IPS-11a (cell line): ENCODE data around the gene OR51S1.
"Not testable (repeated sequence)": the region's sequence is repeated elsewhere in the genome, so short reads cannot be mapped to it uniquely, and the experiment has no call there.

Source experiments
- H3K4me3 ChIP-seq: one replicate; pipeline ENCODE4 v1.5.1; 2013; ENCODE audit warnings: low read depth, low read length, control low read depth

The OR51S1 gene

GRCh38 chr11:4809246-4809645 is 39.8 kb downstream of the OR51S1 start:
- H3K4me3 ChIP-seq = no peak overlapping the region

GRCh38 chr11:4808476-4808875 is 40.5 kb downstream of the OR51S1 start:
- no peak overlapping the region for H3K4me3 ChIP-seq

GRCh38 chr11:4804280-4804679 is 44.7 kb downstream of the OR51S1 start, which contains the start of gene OR52R1:
Gene OR52R1 (minus strand): TSS chr11:4804380. CDS start chr11:4804380, 0 bp downstream.
- H3K4me3 ChIP-seq = no peak within 1 kb of the TSS

- not testable (repeated sequence) for H3K4me3 ChIP-seq
Observed at GRCh38 chr11:4801316-4801715, 47.7 kb downstream of the OR51S1 start.

GRCh38 chr11:4798427-4799183 is 50.4 kb downstream of the OR51S1 start:
- H3K4me3 ChIP-seq = no peak overlapping the region
